Measurements from ENCODE around the gene TMEM238L. TPM values are rescaled to one million over a fixed set of nuclear protein-coding genes. Genes with fewer than 3 reads are reported as not detected.

The TMEM238L gene
- total RNA-seq, 2 experiments from 2014 or later, result not detected

DNA sequence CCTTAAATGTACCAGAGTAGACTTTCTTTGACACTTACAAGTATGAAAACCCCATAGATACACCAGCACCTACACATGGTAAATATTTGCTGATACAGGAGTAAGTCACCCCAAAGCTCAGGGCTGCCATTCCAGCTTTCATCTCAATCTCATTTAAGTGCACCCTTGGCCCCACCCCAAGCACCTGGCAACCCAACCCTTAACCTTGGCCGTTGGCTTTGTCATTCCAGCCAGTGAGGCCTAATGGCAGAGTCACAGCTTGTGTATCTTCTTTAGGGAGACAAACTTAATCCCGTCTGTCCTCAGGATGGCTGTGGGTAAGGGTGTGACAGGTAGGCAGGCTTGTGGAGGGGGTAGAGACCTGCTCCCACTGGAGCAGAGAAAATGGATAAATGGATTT is 42.6 kb downstream of the TMEM238L start:
- ATAC-seq (no peak), DNase-seq (no peak)
- ChIA-PET POLR2A (no interaction called here), CTCF (interaction anchor here (2.9 kb wide), 1 partner anchor 11 kb away, joined by 13 read pairs; no protein-coding TSS in a partner anchor)
- H3K27me3 Mint-ChIP-seq, result no peaks in the 10 kb centered on the region
- H3K27ac Mint-ChIP-seq, result no peak overlapping the region
- no peaks in the 10 kb centered on the region for H3K9me3 Mint-ChIP-seq
- no peaks in the 10 kb centered on the region for H3K4me1 Mint-ChIP-seq (ENCODE audit: low read depth)
- intact Hi-C loops (cut with micrococcal nuclease), result no loop called here
- no peak overlapping the region for H3K4me3 Mint-ChIP-seq
- TF ChIP-seq, protein P1, sequence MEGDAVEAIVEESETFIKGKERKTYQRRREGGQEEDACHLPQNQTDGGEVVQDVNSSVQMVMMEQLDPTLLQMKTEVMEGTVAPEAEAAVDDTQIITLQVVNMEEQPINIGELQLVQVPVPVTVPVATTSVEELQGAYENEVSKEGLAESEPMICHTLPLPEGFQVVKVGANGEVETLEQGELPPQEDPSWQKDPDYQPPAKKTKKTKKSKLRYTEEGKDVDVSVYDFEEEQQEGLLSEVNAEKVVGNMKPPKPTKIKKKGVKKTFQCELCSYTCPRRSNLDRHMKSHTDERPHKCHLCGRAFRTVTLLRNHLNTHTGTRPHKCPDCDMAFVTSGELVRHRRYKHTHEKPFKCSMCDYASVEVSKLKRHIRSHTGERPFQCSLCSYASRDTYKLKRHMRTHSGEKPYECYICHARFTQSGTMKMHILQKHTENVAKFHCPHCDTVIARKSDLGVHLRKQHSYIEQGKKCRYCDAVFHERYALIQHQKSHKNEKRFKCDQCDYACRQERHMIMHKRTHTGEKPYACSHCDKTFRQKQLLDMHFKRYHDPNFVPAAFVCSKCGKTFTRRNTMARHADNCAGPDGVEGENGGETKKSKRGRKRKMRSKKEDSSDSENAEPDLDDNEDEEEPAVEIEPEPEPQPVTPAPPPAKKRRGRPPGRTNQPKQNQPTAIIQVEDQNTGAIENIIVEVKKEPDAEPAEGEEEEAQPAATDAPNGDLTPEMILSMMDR (IDR thresholded peaks at IDR 0.05), result no peak
- H3K36me3 Mint-ChIP-seq (ENCODE audit: low read depth), result no peaks in the 10 kb centered on the region

DNA sequence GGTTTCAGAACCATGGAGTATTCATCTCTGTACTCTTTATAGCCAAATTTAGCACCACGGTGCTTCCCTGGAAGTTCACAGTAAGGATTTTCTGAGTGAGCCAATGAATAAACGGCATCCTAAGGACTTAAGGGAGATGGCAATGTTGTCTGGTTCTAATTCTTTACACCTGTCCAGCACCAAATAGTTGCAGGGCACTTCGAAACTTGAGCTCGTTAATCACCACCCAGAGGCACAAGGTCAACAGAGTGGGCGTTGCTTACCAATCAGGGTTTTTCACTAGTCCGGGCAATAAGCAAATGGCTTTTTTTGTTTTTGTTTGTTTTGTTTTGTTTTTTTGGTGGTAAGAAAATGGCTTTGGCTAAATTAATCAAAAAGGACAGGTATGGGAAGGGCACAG is 45.8 kb downstream of the TMEM238L start:
- ChIA-PET CTCF (no interaction called here), POLR2A (no interaction called here)
- H3K36me3 Mint-ChIP-seq (ENCODE audit: low read depth), result no peaks in the 10 kb centered on the region
- ATAC-seq, result no peak
- TF ChIP-seq, protein P1 (IDR thresholded peaks at IDR 0.05), result no peak
- H3K9me3 Mint-ChIP-seq, result no peaks in the 10 kb centered on the region
- no peak overlapping the region for H3K4me3 Mint-ChIP-seq
- DNase-seq, result no peak
- H3K27ac Mint-ChIP-seq, result no peak overlapping the region
- intact Hi-C loops (cut with micrococcal nuclease), result no loop called here
- H3K27me3 Mint-ChIP-seq, result no peaks in the 10 kb centered on the region
- H3K4me1 Mint-ChIP-seq (ENCODE audit: low read depth), result no peaks in the 10 kb centered on the region

DNA sequence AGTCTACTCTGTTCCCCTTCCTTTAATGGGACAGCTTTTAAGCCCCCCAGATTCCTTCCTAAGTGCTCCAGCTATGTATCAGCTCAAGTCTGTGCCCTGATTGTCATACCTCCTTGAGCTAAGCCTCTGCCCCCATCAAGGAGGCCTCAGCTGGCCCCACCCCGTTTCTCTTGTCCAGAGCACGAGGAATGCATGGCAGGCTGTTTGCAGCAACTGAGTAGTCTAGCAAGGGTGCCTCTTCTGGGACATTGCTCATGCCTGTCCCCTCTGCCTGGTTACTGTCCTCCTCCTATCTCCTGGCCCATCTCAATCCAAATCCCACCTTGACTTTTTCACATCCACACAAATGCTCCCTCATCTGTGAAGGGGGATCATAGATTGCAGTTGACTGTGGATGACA is 46.3 kb downstream of the TMEM238L start:
- Mint-ChIP-seq H3K4me1 (ENCODE audit: low read depth) (no peaks in the 10 kb centered on the region), H3K27ac (no peak overlapping the region), H3K9me3 (no peaks in the 10 kb centered on the region), H3K36me3 (ENCODE audit: low read depth) (no peaks in the 10 kb centered on the region), H3K27me3 (no peaks in the 10 kb centered on the region), H3K4me3 (no peak overlapping the region)
- TF ChIP-seq, protein P1 (IDR thresholded peaks at IDR 0.05), result no peak
- intact Hi-C loops (cut with micrococcal nuclease), result no loop called here
- ATAC-seq (no peak), DNase-seq (no peak)
- ChIA-PET POLR2A (no interaction called here), CTCF (no interaction called here)

DNA sequence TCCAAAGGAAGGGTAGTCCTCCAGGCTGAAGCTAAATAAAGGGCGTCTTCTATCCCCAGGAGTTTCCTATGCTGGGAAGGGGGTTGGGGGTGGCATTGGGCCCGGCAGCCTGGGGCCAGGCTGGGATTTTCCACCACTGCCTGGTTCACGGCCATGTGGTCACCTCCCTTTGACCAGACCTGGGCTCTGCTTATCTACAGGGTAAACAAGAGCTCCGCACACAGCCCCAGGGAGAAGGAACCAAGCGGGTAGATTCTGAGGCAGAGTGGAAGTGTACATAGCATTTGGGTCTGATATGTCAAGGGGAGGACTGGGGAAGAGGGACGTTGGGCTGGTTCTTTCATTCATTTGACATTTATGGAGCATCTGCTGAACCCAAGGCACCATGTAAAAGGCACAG is 46.8 kb downstream of the TMEM238L start:
- Mint-ChIP-seq H3K4me1 (ENCODE audit: low read depth) (no peaks in the 10 kb centered on the region), H3K9me3 (no peaks in the 10 kb centered on the region), H3K27ac (no peak overlapping the region), H3K36me3 (ENCODE audit: low read depth) (no peaks in the 10 kb centered on the region), H3K27me3 (no peaks in the 10 kb centered on the region), H3K4me3 (no peak overlapping the region)
- intact Hi-C loops (cut with micrococcal nuclease), result no loop called here
- ChIA-PET CTCF (no interaction called here), POLR2A (no interaction called here)
- no peak for ATAC-seq
- TF ChIP-seq, protein P1 (IDR thresholded peaks at IDR 0.05), result no peak
- no peak for DNase-seq

DNA sequence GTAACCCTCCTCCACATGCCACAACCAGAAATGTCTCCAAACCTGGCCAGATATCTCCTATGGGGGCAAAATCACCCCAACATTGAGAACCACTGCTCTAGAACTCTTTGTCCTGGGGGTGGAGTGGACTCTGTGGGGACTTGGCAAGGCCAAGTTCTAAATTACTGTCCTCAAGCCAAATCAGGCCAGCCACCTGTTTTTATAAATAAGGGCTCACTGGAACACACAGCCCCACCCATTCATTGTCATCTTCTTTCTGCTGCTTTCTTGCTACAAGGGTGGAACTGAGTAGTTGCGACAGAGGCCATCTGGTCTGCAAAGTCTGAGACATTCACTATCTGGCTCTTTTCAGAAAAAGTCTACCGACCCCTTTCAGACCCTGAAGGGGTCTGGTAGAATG is 47.3 kb downstream of the TMEM238L start:
- intact Hi-C loops (cut with micrococcal nuclease), result no loop called here
- H3K9me3 Mint-ChIP-seq, result no peaks in the 10 kb centered on the region
- DNase-seq (no peak), ATAC-seq (no peak)
- H3K27ac Mint-ChIP-seq, result no peak overlapping the region
- H3K4me3 Mint-ChIP-seq, result no peak overlapping the region
- ChIA-PET POLR2A (no interaction called here), CTCF (no interaction called here)
- H3K27me3 Mint-ChIP-seq, result no peaks in the 10 kb centered on the region
- TF ChIP-seq, protein P1 (IDR thresholded peaks at IDR 0.05), result no peak
- H3K36me3 Mint-ChIP-seq (ENCODE audit: low read depth), result no peaks in the 10 kb centered on the region
- H3K4me1 Mint-ChIP-seq (ENCODE audit: low read depth), result no peaks in the 10 kb centered on the region

Measured in activated CD8-positive, alpha-beta T cell treated with anti-CD3 and anti-CD28 coated beads for 36 hours (primary cell).